ENCODE measurements around the gene PPT1. TPM values are rescaled to one million over a fixed set of nuclear protein-coding genes. Genes with fewer than 3 reads are reported as not detected.

The PPT1 gene
- total and polyA plus RNA-seq, 2 of the 8 experiments (the other 6 are each of a cell fraction or from before 2014, with no cell fraction given), result 77.1 to 150 TPM

DNA sequence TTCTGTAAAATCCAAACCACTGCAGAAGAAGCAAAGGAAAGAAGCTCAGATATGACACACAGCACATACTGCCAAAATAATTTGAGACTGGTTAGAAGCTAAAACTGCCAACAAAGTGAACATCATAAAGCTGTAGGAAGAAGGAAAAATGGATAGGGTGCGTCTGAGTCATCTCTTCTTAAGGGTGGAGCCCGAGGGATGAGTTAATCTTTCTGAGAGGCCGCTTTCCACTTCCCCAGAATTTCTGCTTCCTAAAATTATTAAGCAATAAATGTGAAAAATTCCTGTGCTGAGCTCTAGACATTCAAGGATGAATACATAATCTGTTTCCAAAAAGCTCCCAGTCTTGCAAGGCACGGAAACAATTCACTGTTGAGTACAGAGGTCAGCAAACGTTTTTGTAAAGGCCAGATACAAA lies 20.1 kb downstream of the PPT1 start:
- ChIA-PET POLR2A (ENCODE audit: partially characterized antibody) (interaction anchor here (0.7 to 2.1 kb wide), 6 partner anchors 14 to 261 kb away, joined by 3 to 7 read pairs (median 4); partner anchors contain the start of gene CAP1), CTCF (ENCODE audit: partially characterized antibody) (interaction anchor here (0.6 to 5.7 kb wide), 10 partner anchors 8 to 268 kb away, joined by 3 to 28 read pairs (median 4); no protein-coding TSS in a partner anchor)
- Histone ChIP-seq H3K4me1 (replicated peaks in 1 of 4; ENCODE audit: control insufficient read depth in 3 of 4, insufficient read depth in 4 of 4, low read length in 3 of 4) (no peaks in the 10 kb centered on the region), H2BK12ac (ENCODE audit: low read depth, low read length) (no peak overlapping the region), H3K36me3 (ENCODE audit: control insufficient read depth in 2 of 4, insufficient read depth in 4 of 4, low read length in 3 of 4) (peaks cover 15 to 75% (median 46%) of the 10 kb centered on the region in 4 experiments), H3K9ac (replicated peaks in 1 of 4; ENCODE audit: extremely low read depth in 1 of 4, low read depth in 3 of 4, low read length in 3 of 4) (no peak overlapping the region), H3K4me2 (ENCODE audit: insufficient read depth in 1 of 2, low read depth in 2 of 2, low read length in 2 of 2) (no peak overlapping the region), H4K5ac (ENCODE audit: insufficient read length, low read depth, low read length) (no peak overlapping the region), H3K4ac (replicated peaks; ENCODE audit: insufficient read length, low read depth, low read length) (no peak overlapping the region), H3K23me2 (ENCODE audit: low read depth, low read length) (no peaks in the 10 kb centered on the region), H4K91ac (replicated peaks; ENCODE audit: insufficient read length, low read length) (no peak overlapping the region), H4K8ac (ENCODE audit: extremely low read depth, insufficient read depth, low read length) (no peak overlapping the region), H3K27ac (ENCODE audit: low read depth, low read length) (no peak overlapping the region), H3K9me3 (ENCODE audit: insufficient read depth in 2 of 2, low read depth in 1 of 2, low read length in 1 of 2) (no peaks in the 10 kb centered on the region), H3K14ac (ENCODE audit: insufficient read length) (no peak overlapping the region), H3K18ac (ENCODE audit: extremely low read depth, low read length) (no peak overlapping the region), H2BK15ac (ENCODE audit: low read length) (no peak overlapping the region), H3K27me3 (replicated peaks in 1 of 4; ENCODE audit: control insufficient read depth in 3 of 4, extremely low read depth in 1 of 4, insufficient read depth in 3 of 4, low read length in 3 of 4) (no peaks in the 10 kb centered on the region), H2BK120ac (replicated peaks; ENCODE audit: low read depth, low read length) (no peak overlapping the region), H2BK20ac (ENCODE audit: low read length) (no peak overlapping the region), H3K79me1 (ENCODE audit: low read depth, low read length) (no peaks in the 10 kb centered on the region), H3K56ac (replicated peaks; ENCODE audit: insufficient read length, low read depth, low read length) (no peak overlapping the region), H3K4me3 (ENCODE audit: extremely low read depth in 1 of 4, insufficient read depth in 2 of 4, low read depth in 3 of 4, low read length in 4 of 4) (no peak overlapping the region), H2BK5ac (ENCODE audit: low read depth, low read length) (no peak overlapping the region), H3K23ac (ENCODE audit: insufficient read length) (no peak overlapping the region), H2AK5ac (ENCODE audit: low read depth, low read length) (no peak overlapping the region), H3K79me2 (ENCODE audit: control insufficient read depth in 1 of 2, insufficient read depth in 2 of 2, low read length in 2 of 2) (no peaks in the 10 kb centered on the region), H4K20me1 (replicated peaks in 1 of 2; ENCODE audit: control insufficient read depth in 1 of 2, insufficient read depth in 2 of 2, low read length in 2 of 2) (peaks cover 0 to 1% of the 10 kb centered on the region in 2 experiments), H2AFZ (ENCODE audit: low read length) (no peak overlapping the region)
- WGBS, 2 experiments (ENCODE audit: extremely low coverage in 1 of 2, insufficient coverage in 1 of 2, insufficient read length in 1 of 2, insufficient replicate concordance in 2 of 2, low coverage in 1 of 2, low lambda C conversion rate in 2 of 2, missing lambda C conversion rate in 1 of 2), result 77% methylated on average over 5 of the region's 5 CpGs; no CpG with 5 or more reads in 1 of the 2 experiments
- no peak for DNase-seq (ENCODE audit: low read depth in 1 of 2, low spot score in 2 of 2)
- FAIRE-seq, result no peak
- no peak for TF ChIP-seq EGR1 (IDR thresholded peaks at IDR 0.05; ENCODE audit: borderline replicate concordance, low read depth, low read length)
- TF ChIP-seq, protein P1, sequence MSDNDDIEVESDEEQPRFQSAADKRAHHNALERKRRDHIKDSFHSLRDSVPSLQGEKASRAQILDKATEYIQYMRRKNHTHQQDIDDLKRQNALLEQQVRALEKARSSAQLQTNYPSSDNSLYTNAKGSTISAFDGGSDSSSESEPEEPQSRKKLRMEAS (IDR thresholded peaks at IDR 0.05), result no peak

Measured in H1 (cell line).